HepG2 (cell line): Measurements from ENCODE around the gene SLC16A6. TPM values are rescaled to one million over a fixed set of nuclear protein-coding genes. Genes with fewer than 3 reads are reported as not detected.
"Not testable (repeated sequence)": the region's sequence is repeated elsewhere in the genome, so short reads cannot be mapped to it uniquely, and the experiment has no call there.

ENCODE experiments used
- ATAC-seq: fragments of 200-7000 bp; cut with Tn5 transposase; 3 replicates; pipeline ENCODE4 v1.9.1; 2020; ENCODE audit warnings: mild to moderate bottlenecking, moderate library complexity
- BruUV-seq: library from RNA; stranded (reverse); fragments of 400-500 nt; replicated peaks from 2 replicates; lab custom pipeline; 2021; lab: Mats Ljungman, UMichigan
- CTCF ChIA-PET: fragments of 300-600 bp; formaldehyde crosslinking; extraction: SDS; loops from one replicate; lab custom pipeline; 2021; ENCODE audit warnings: low total read pairs, inconsistent platforms, low intra/inter-chr PET ratio; lab: Yijun Ruan, JAX
- POLR2A ChIA-PET: fragments of 350-600 bp; sonication (Branson Sonifier 250); formaldehyde crosslinking; loops from one replicate; lab custom pipeline; 2020; ENCODE audit warnings: antibody characterized with exemption, inconsistent platforms; lab: Yijun Ruan, JAX
- DNase-seq: peaks from one replicate; pipeline ENCODE4 v3.0.0-alpha.2; 2015; ENCODE audit warnings: low spot score
- FAIRE-seq: peaks from 3 replicates; lab custom pipeline; 2011; peaks lifted over from hg19 to GRCh38; lab: Jason Lieb, UNC
- H2AFZ ChIP-seq: one replicate; pipeline ENCODE4 v1.6.1; 2011; ENCODE audit warnings: low read length, inconsistent platforms
- H3K27ac ChIP-seq: fragments of 300-600 bp; 3 replicates; pipeline ENCODE4 v1.8.0; 2011; ENCODE audit warnings: mixed run types, mild to moderate bottlenecking, mixed read lengths, low read length, inconsistent platforms; ENCODE audit not compliant: insufficient read depth; ENCODE audit errors: extremely low read length
- H3K27me3 ChIP-seq, 2 experiments: fragments of 200-600 bp in 1 of 2; 2 replicates in 1 of 2; 3 replicates in 1 of 2; pipeline versions ENCODE4 v1.6.0 to v1.8.0; 2011; ENCODE audit warnings: low read length in 2 of 2, mild to moderate bottlenecking in 2 of 2, moderate library complexity in 2 of 2, inconsistent platforms in 1 of 2; ENCODE audit not compliant: insufficient read depth in 2 of 2, control insufficient read depth in 1 of 2
- H3K36me3 ChIP-seq, 2 experiments: fragments of 200-600 bp in 1 of 2; replicated peaks in 1 of 2; 2 replicates in 1 of 2; 3 replicates in 1 of 2; pipeline versions ENCODE4 v1.5.1 to v1.8.0; 2011; ENCODE audit warnings: low read length in 2 of 2, inconsistent platforms in 1 of 2; ENCODE audit not compliant: insufficient read depth in 2 of 2, control insufficient read depth in 1 of 2
- H3K4me1 ChIP-seq: 2 replicates; pipeline ENCODE4 v1.5.1; 2012; ENCODE audit warnings: low read length, inconsistent platforms; ENCODE audit not compliant: insufficient read depth
- H3K4me2 ChIP-seq: 2 replicates; pipeline ENCODE4 v1.6.0; 2011; ENCODE audit warnings: low read depth, low read length, inconsistent platforms
- H3K4me3 ChIP-seq, 3 experiments: fragments of 200-600 bp in 1 of 3; sonication (generic), shearing (Covaris generic) in 1 of 3; replicated peaks in 1 of 3; 2 replicates each; pipeline ENCODE4 v1.5.1; 2011 to 2016; ENCODE audit warnings: low read length in 3 of 3, inconsistent platforms in 2 of 3, low read depth in 2 of 3, mild to moderate bottlenecking in 2 of 3, control low read depth in 1 of 3, mixed read lengths in 1 of 3; ENCODE audit not compliant: insufficient read depth in 1 of 3
- H3K79me2 ChIP-seq: one replicate; pipeline ENCODE4 v1.6.1; 2011; ENCODE audit warnings: low read length, inconsistent platforms; ENCODE audit not compliant: insufficient read depth
- H3K9ac ChIP-seq: 2 replicates; pipeline ENCODE4 v1.6.0; 2011; ENCODE audit warnings: mild to moderate bottlenecking, low read depth, low read length, inconsistent platforms; ENCODE audit not compliant: insufficient read depth
- H3K9me3 ChIP-seq: 2 replicates; pipeline ENCODE4 v1.5.1; 2012; ENCODE audit warnings: mild to moderate bottlenecking, low read length
- H4K20me1 ChIP-seq: 2 replicates; pipeline ENCODE4 v1.6.0; 2011; ENCODE audit warnings: inconsistent platforms, mild to moderate bottlenecking, low read length, moderate library complexity; ENCODE audit not compliant: insufficient read depth
- RFXANK ChIP-seq: IDR thresholded peaks from 2 replicates; pipeline ENCODE4 v1.6.1; 2016
- ZNF501 ChIP-seq: sonication (generic); formaldehyde crosslinking; IDR thresholded peaks from 2 replicates; pipeline ENCODE4 v1.5.1; 2020; ENCODE audit warnings: mild to moderate bottlenecking, moderate library complexity, missing genetic modification reagents
- ZNF547 ChIP-seq: sonication (generic); formaldehyde crosslinking; IDR thresholded peaks from 2 replicates; pipeline ENCODE4 v1.5.1; 2020; ENCODE audit warnings: mild to moderate bottlenecking, missing genetic modification reagents
- ZNF549 ChIP-seq: sonication (generic); formaldehyde crosslinking; IDR thresholded peaks from 2 replicates; pipeline ENCODE4 v1.5.0; 2020; ENCODE audit warnings: missing genetic modification reagents
- ZNF598 ChIP-seq: sonication (generic); formaldehyde crosslinking; IDR thresholded peaks from 2 replicates; pipeline ENCODE4 v1.5.1; 2020; ENCODE audit warnings: mild to moderate bottlenecking, missing genetic modification reagents, borderline replicate concordance
- WGBS: methylation state at CpG from one replicate; pipeline ENCODE4 v1.1.6; 2017; ENCODE audit warnings: low lambda C conversion rate; 5-methylcytosine and 5-hydroxymethylcytosine counted together
- in situ Hi-C: cut with HindIII; loops from 2 replicates; pipeline ENCODE4 v1.10.0; 2017; ENCODE audit warnings: low pct_unique_long_range_greater_than_20kb; ENCODE audit not compliant: extremely low pct_ligation_motif_present
- intact Hi-C: fragments of 100-400 bp; cut with micrococcal nuclease; formaldehyde crosslinking; loops from one replicate; pipeline ENCODE4 v1.10.0; 2022; ENCODE audit not compliant: unreplicated experiment
- polyA plus RNA-seq, 8 experiments: library from polyadenylated mRNA; depleted of rRNA in 3 of 8; stranded (reverse) in 7 of 8; unstranded in 1 of 8; fragments of >200 nt; fragmentation: Illumina TruSeq in 4 of 8; extraction: Trizol in 4 of 8; gene quantifications; 2 replicates each; pipeline versions ENCODE4 v1.2.1 to v1.2.3, GENCODE V29; 2011 to 2016; ENCODE audit warnings: low read depth in 4 of 8, missing spikeins in 1 of 8, mixed read lengths in 1 of 8; ENCODE audit not compliant: insufficient read depth in 1 of 8
- total RNA-seq, 5 experiments: library from RNA; depleted of rRNA; stranded (reverse); fragments of >200 nt; fragmentation: Illumina TruSeq; extraction: Trizol; gene quantifications; 2 replicates each; pipeline ENCODE4 v1.2.3, GENCODE V29; 2016; ENCODE audit warnings: low read depth in 1 of 5
- TF ChIP-seq, protein P1 (sequence below): sonication (generic); formaldehyde crosslinking; IDR thresholded peaks from 2 replicates; pipeline ENCODE4 v1.5.1; 2020; ENCODE audit warnings: missing genetic modification reagents, mild to moderate bottlenecking, borderline replicate concordance

SLC16A6 gene
- total and polyA plus RNA-seq, 2 of the 13 experiments (the other 11 are each of a cell fraction or from before 2014, with no cell fraction given) = 1.1 to 44.7 TPM

DNA sequence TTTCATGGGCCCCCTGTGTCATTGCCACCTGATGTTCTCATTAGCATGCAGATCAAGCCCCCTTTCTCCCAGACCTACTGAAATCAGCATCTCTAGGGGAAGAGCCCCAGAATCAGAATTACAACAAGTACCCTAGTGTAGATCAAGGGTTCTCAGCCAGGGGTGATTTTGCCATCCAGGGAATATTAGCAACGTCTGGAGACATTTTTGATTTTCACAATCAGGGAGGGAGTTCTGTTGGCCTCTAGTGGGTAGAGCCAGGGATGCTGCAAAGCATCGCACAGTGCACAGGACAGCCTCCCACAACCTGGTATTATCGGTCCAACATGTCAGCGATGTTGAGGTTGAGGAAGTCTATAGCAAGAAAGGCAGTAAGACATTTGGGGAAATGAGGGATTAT is 35.8 kb downstream of the SLC16A6 start:
- TF ChIP-seq ZNF547 (CRISPR knock-in tag) (0 out of 2 replicates have a peak, but pooled peaks have one; percentile 37), ZNF598 (CRISPR knock-in tag) (0 out of 2 replicates have a peak, but pooled peaks have one; percentile 50), ZNF549 (CRISPR knock-in tag) (no peak), ZNF501 (CRISPR knock-in tag) (0 out of 2 replicates have a peak, but pooled peaks have one; percentile 20), RFXANK (CRISPR knock-in tag) (no peak)
- TF ChIP-seq, protein P1, sequence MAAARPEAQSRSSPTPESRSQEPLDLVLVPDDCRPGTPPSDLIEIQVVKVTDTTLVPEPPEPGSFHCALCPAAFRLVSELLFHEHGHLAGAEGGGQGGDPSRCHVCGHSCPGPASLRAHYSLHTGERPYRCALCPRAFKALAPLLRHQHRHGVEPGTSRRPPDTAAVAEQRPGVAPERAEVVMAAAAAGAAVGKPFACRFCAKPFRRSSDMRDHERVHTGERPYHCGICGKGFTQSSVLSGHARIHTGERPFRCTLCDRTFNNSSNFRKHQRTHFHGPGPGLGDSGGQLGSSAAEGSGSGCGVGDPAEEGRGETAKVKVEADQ (CRISPR knock-in tag) = 0 out of 2 replicates have a peak, but pooled peaks have one; percentile 8
- H3K9ac ChIP-seq = no peak overlapping the region
- peaks cover 19% of the 10 kb centered on the region for H3K4me1 ChIP-seq
- no peaks in the 10 kb centered on the region for H3K79me2 ChIP-seq
- no peak for DNase-seq
- peaks cover 1 to 3% of the 10 kb centered on the region in 2 experiments; a peak in 3 of 5 replicates for H3K36me3 ChIP-seq
- no peak overlapping the region for H2AFZ ChIP-seq
- intact Hi-C loops (no loop called here), in situ Hi-C loops (no loop called here)
- peak; percentile 42; the same call in 2 of the 3 replicates for ATAC-seq
- BruUV-seq = no TSS peak
- no peaks in the 10 kb centered on the region for H3K27me3 ChIP-seq
- H3K27ac ChIP-seq = no peak overlapping the region
- H3K9me3 ChIP-seq = no peaks in the 10 kb centered on the region
- H3K4me3 ChIP-seq = no peak overlapping the region
- ChIA-PET CTCF (no interaction called here), POLR2A (interaction anchor here (1.2 kb wide), 1 partner anchor 8 kb away, joined by 7 read pairs; the partner anchor contains the start of gene AMZ2)
- WGBS = 82% methylated on average over 4 of the region's 4 CpGs
- no peaks in the 10 kb centered on the region for H4K20me1 ChIP-seq
- no peak overlapping the region for H3K4me2 ChIP-seq
- no peak for FAIRE-seq

DNA sequence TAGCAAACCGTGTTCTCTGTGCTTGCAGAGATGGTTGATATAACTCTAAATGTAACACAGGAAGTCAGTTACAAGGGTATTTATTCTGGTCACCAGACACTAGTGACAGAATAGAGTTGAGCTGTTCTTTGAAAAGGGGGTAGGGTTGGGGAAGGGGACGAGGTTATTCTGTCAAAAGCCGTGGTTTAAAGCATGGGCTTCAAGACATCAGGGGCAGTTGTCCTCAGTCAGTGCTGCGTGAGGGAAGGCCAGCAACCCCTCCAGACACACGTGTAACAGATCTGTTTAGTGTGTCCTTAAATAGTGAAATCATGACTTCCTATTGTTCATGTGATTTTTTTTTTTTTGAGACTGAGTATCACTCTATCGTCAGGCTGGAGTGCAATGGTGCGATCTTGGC is 37.5 kb downstream of the SLC16A6 start:
- H3K9ac ChIP-seq, FAIRE-seq, H3K4me2 ChIP-seq, BruUV-seq, H3K27ac ChIP-seq, H3K79me2 ChIP-seq, H3K9me3 ChIP-seq, ATAC-seq, DNase-seq, H3K36me3 ChIP-seq, H4K20me1 ChIP-seq, H3K27me3 ChIP-seq, in situ Hi-C loops, H2AFZ ChIP-seq, POLR2A ChIA-PET, CTCF ChIA-PET, intact Hi-C loops, H3K4me3 ChIP-seq: not testable (repeated sequence)
- WGBS = 95% methylated on average over 7 of the region's 7 CpGs
- peaks cover 34% of the 10 kb centered on the region for H3K4me1 ChIP-seq
